GM19455 (cell line): ENCODE results near the gene THADA.

Source experiments
- ATAC-seq: cut with Tn5 transposase; IDR thresholded peaks from one replicate; pipeline ENCODE4 v1.9.1; 2021; ENCODE audit not compliant: unreplicated experiment

THADA gene

GRCh38 chr2:43363120-43363519 lies 232.7 kb downstream of the THADA start:
- no peak for ATAC-seq

GRCh38 chr2:43361286-43361685 lies 234.6 kb downstream of the THADA start:
- no peak for ATAC-seq

- no peak for ATAC-seq
Measured at GRCh38 chr2:43360137-43360536, 235.7 kb downstream of the THADA start.

- no peak for ATAC-seq
Measured at GRCh38 chr2:43358410-43359201, 237.2 kb downstream of the THADA start.

GRCh38 chr2:43356774-43357173 lies 239.1 kb downstream of the THADA start:
- ATAC-seq: no peak

- ATAC-seq: no peak
Measured at GRCh38 chr2:43355399-43355798, 240.4 kb downstream of the THADA start.

GRCh38 chr2:43349904-43350303 lies 245.9 kb downstream of the THADA start:
- no peak for ATAC-seq

- no peak for ATAC-seq
Measured at GRCh38 chr2:43348908-43349661, 246.8 kb downstream of the THADA start.

GRCh38 chr2:43347746-43348145 lies 248.1 kb downstream of the THADA start:
- ATAC-seq: no peak

GRCh38 chr2:43346602-43347567 lies 249.0 kb downstream of the THADA start:
- ATAC-seq: no peak

- ATAC-seq: no peak
Measured at GRCh38 chr2:43345872-43346271, 250.0 kb downstream of the THADA start.

- ATAC-seq: no peak
Measured at GRCh38 chr2:43345391-43345813, 250.4 kb downstream of the THADA start.

GRCh38 chr2:43344868-43345373 lies 250.9 kb downstream of the THADA start:
- no peak for ATAC-seq

- ATAC-seq: no peak
Measured at GRCh38 chr2:43343573-43344304, 252.1 kb downstream of the THADA start.

- ATAC-seq: no peak
Measured at GRCh38 chr2:43341959-43342757, 253.7 kb downstream of the THADA start.

- no peak for ATAC-seq
Measured at GRCh38 chr2:43340945-43341356, 254.9 kb downstream of the THADA start.

GRCh38 chr2:43340066-43340465 lies 255.8 kb downstream of the THADA start:
- no peak for ATAC-seq

- no peak for ATAC-seq
Measured at GRCh38 chr2:43333656-43334144, 262.1 kb downstream of the THADA start.

GRCh38 chr2:43333101-43333655 lies 262.7 kb downstream of the THADA start:
- ATAC-seq: no peak
